B cell (primary cell): ENCODE results near the gene NOS2.

Source experiments
- EZH2 ChIP-seq: IDR thresholded peaks from 2 replicates; pipeline ENCODE4 v1.6.1; 2012; ENCODE audit warnings: borderline replicate concordance, low read depth, mild to moderate bottlenecking, moderate library complexity, low read length; ENCODE audit not compliant: insufficient read depth, poor library complexity, severe bottlenecking
- TF ChIP-seq, protein P1 (sequence below): fragments of 200-600 bp; IDR thresholded peaks from one replicate; pipeline ENCODE4 v1.8.0; 2022; ENCODE audit warnings: antibody characterized with exemption, mild to moderate bottlenecking

DNA sequence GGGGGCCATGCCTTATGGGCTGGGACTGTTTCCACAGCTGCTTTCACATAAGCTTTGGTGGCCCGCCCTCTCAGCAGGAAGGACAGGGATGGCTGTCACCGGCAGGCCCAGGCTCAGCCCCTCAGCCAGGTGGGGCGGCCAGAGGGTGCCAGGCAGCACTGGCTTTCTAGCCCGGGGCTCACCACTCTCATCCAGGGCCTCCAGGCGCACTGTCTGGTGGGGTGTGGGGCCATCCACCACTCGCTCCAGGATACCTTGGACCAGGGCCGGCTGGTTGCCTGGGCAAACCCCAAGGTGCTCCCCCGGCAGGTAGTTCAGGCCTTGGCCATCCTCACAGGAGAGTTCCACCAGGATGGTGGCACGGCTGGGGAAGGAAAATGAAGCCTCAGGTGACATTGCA is 35.0 kb downstream of the NOS2 start:
- TF ChIP-seq, protein P1, sequence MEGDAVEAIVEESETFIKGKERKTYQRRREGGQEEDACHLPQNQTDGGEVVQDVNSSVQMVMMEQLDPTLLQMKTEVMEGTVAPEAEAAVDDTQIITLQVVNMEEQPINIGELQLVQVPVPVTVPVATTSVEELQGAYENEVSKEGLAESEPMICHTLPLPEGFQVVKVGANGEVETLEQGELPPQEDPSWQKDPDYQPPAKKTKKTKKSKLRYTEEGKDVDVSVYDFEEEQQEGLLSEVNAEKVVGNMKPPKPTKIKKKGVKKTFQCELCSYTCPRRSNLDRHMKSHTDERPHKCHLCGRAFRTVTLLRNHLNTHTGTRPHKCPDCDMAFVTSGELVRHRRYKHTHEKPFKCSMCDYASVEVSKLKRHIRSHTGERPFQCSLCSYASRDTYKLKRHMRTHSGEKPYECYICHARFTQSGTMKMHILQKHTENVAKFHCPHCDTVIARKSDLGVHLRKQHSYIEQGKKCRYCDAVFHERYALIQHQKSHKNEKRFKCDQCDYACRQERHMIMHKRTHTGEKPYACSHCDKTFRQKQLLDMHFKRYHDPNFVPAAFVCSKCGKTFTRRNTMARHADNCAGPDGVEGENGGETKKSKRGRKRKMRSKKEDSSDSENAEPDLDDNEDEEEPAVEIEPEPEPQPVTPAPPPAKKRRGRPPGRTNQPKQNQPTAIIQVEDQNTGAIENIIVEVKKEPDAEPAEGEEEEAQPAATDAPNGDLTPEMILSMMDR: no peak
- TF ChIP-seq EZH2: no peak
